DND-41 (cell line): ENCODE results near the gene TMEM14A.

Experiments
- CTCF ChIP-seq: IDR thresholded peaks from 2 replicates; pipeline ENCODE4 v1.5.1; 2012; ENCODE audit warnings: borderline replicate concordance, low read length, moderate library complexity, mild to moderate bottlenecking; ENCODE audit not compliant: poor library complexity, severe bottlenecking; ENCODE audit errors: extremely low read depth
- EZH2 ChIP-seq: IDR thresholded peaks from 3 replicates; pipeline ENCODE4 v1.6.1; 2012; ENCODE audit warnings: borderline replicate concordance, low read depth, mild to moderate bottlenecking, moderate library complexity, low read length, inconsistent platforms; ENCODE audit not compliant: severe bottlenecking

- peak; percentile 96 for TF ChIP-seq CTCF
- no peak for TF ChIP-seq EZH2
These were observed 7.6 kb upstream of the TMEM14A start for GRCh38 chr6:52663120-52663935.
